Measurements from ENCODE around the gene DNAAF1.

The DNAAF1 gene

GRCh38 chr16:84124257-84125073 is 20.6 kb upstream of the DNAAF1 start:
- DNase-seq, result no peak

DNA sequence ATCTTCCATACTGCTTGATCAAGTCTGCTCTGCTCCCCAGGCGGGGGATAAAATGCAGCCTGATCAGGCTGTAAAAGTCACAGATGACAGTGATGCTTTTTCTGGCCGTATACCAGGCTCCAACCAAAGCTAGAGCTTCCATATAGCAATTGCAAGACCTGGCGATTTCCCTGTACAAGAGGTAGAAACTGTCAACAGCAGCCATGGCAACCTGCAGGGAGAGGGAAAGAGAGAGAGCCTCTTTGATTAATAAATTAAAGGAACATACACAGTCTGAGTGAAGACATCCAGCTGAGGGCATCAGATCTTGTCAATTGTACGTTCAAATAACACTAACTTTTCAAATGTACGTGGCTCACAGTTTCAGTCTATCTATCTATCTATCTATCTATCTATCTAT is 14.0 kb upstream of the DNAAF1 start:
- DNase-seq, result no peak

DNA sequence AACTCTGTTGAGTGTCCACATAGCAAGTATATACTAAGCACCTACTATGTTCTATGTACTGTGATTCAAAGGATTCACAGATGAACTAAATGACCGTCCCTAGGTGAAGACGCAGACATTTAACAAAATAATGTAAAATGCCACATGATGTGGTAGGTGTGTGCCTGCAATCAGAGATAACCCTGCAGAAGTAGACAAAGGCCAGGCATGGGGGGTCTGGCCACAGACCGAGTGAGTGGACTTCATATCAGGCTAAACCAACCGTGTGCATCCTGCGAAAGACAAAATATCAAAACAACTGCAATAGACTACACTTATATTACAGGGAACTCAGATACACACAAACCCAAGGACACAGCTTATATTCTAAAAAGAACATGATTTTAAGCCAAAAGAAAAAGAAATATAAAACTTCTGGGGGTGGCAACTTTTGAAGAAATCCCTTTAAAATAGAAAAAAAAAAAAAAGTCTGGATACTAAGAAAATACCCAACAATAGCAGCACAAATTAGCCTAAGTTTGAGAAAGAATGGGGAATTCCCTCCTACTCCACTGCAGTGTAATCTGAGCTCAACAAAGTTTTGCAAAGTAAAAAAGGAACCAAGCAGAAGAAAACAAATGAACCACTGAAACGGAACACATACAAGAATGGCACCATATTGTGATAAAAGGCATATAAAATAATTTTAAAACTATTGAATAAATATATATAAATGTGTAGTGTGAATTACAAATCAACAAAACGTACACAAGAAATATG is 12.4 kb upstream of the DNAAF1 start:
- no peak for DNase-seq

DNA sequence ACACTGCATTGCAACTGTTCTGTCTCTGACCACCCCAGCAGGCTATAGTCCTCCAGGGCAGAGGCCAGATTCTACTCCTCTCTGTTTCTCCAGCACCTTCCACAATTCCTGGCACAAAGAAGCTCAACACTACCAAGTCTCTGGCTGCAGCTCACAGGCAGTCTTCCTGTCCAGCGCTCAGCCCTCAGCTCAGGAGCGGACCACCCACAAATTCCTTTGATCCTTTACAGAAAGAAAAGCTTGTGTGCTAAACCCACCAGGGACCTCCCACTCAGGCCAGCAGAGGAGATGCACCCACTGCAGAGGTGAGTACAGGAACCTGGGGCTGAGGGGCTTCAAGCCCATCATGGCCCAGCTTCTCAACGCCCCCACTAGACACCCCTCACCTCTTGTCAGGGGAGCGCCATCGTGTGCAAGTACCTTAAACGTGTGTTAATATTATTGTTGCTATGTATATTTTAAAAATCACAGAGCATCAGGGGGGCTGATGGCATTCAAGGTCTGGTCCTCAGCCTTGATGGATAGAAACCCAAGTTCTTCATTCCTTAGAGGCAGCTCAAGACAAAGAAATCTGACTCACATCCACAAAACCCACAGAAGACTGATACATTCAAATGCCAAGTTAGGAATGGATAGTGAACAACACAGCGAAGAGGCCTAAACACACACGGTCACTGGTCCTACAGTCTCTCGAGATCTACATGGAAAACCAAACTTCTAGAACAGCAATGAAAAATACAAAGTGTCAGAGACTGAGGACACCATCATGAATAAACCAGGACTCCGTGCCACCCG is 8.6 kb upstream of the DNAAF1 start:
- no peak for DNase-seq

DNA sequence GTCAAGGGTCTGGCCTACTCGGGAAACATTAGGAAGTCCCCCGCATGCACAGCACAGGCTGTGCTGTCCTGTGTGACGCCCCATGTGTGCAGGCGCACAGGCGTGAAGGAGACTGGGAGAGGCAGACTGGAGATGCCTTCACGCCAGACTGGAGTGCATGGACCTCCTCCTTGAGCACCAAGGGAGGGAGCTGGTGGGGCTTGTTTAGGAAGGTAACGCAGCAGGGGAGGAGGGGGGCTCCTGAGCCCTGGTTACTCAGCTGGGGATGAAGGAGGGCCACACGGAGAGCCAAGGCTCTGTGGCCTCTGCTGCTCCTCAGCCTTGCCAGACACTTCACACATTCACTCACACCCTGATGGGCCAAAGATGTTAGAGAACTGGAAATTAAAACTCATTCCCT is 7.8 kb upstream of the DNAAF1 start:
- DNase-seq, result no peak

GRCh38 chr16:84137769-84138357 is 7.2 kb upstream of the DNAAF1 start:
- no peak for DNase-seq

GRCh38 chr16:84138500-84138823 is 6.6 kb upstream of the DNAAF1 start:
- DNase-seq, result no peak

DNA sequence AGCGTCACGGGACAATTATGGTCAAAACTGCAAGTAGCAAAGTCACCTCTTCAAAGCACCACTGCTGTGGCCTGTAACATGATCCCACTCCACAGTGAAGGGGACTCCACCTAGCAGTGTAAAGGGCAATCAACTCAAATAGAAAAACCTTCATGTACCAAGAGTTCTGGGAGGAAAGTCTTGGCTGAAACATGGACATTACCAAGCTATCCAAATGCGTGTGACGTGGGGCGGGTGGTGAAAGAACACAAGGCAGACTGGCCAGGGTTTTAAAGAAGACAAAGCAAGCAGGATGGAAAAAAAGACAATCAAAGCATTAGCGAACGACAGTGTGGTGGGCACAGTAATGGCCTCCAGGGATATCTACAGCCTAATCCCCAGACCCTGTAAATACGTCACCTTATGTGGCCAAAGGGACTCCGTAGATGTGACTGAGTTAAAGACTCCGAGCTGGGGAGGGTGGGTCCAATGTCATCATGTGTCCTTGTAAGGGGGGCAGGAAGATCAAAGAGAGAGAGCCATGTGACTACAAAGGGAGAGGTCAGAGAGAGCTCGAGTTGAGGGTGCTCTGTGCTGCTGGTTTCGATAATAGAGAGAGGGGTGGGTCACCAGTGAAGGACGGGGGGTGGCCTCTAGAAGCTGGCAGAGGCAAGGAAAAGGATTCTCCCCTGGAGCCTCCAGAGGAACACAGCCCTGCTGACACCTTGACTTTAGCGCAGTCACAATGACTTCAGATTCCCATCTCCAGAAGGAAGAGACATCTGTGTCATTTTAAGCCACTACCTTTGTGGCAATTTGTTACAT is 6.1 kb upstream of the DNAAF1 start:
- peak; percentile 87 for DNase-seq

- DNase-seq, result no peak
These were observed 5.4 kb upstream of the DNAAF1 start for GRCh38 chr16:84139628-84140258.

- DNase-seq, result no peak
These were observed 3.9 kb upstream of the DNAAF1 start for GRCh38 chr16:84141143-84141670.

GRCh38 chr16:84143081-84143480 is 2.0 kb upstream of the DNAAF1 start:
- DNase-seq, result no peak

- no peak for DNase-seq
These were observed 1.3 kb upstream of the DNAAF1 start for GRCh38 chr16:84143784-84144199.

GRCh38 chr16:84144209-84144858 is 774 bp upstream of the DNAAF1 start:
- no peak for DNase-seq

DNA sequence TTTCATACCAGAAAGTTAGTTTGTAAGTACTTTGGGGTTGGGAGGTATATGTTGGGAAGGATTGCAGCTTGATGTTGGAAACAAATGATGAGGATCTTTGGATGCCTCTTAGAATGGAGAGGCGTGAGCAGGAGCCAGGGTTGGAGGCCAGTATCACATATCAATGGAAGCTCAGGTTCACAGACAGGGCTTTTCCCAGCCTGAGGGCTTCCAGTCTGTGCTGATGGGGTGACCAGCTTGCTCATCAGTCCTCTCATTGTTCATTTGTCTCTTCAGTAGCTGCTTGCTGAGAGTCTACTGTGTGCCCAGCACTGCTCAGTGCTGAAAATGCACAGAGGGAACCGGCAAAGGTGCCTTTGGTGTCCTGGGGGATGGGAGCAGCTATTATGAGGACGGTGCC is 5.8 kb downstream of the DNAAF1 start:
- no peak for DNase-seq

GRCh38 chr16:84153660-84154214 is 8.6 kb downstream of the DNAAF1 start:
- no peak for DNase-seq

DNA sequence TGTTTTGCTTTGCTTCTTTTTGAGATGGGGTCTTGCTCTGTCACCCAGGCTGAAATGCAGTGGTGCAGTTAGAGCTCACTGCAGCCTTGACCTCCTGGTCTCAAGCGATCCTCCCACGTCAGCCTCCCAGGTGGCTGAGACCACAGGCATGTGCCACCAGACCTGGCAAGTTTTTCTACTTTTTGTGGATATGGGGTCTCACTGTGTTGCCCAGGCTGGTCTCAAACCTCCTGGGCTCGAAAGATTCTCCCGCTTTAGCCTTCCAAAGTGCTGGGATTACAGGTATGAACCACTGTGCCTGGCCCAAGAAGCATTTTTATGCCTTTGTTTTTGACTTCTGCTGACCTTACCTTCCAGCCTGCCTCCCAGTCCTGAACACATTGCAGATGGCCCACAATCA is 10.1 kb downstream of the DNAAF1 start:
- DNase-seq, result no peak

DNA sequence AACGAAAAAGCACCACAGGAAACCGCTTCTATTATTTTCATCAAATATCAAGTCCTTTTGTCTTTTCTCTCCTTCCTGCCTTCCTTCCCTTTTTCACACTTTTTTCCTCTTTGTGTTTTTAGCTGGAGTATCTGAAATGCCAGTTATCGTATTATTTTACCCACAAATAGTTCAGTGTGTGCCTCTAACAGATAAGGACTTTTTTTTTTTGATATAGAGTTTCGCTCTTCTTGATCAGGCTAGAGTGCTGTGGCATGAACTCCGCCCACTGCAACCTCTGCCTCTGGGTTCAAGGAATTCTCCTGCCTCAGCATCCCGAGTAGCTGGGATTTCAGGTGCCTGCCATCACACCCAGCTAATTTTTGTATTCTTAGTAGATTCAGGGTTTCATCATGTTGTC is 10.7 kb downstream of the DNAAF1 start:
- DNase-seq, result no peak

- DNase-seq, result peak; percentile 11
These were observed 11.3 kb downstream of the DNAAF1 start for GRCh38 chr16:84156342-84156784.

- DNase-seq, result no peak
These were observed 13.9 kb downstream of the DNAAF1 start for GRCh38 chr16:84159007-84159406.

- DNase-seq, result no peak
These were observed 14.7 kb downstream of the DNAAF1 start for GRCh38 chr16:84159800-84160199.

DNA sequence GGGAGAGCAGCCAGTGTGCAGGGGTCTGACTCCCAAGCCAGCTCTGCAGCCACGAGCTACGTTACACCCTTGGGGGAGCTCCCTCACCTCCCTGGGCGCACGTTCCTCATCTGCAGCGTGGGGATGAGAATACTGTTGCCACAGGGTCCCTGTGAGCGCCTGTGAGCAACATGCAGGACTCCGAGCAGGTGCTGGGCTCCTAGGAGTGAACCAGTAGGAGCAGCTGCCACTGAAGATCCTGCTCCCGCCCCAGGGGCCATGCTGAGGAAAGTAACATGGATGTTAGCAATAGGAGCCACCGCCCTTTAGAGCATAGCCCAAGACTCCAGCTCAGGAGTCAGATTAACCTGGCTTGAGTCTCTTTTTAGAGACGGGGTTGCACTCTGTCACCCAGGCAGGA is 15.9 kb downstream of the DNAAF1 start:
- DNase-seq, result no peak

Data from DMS153 (cell line).